K562 (cell line): Measurements from ENCODE around the gene PARD3B. TPM values are rescaled to one million over a fixed set of nuclear protein-coding genes. Genes with fewer than 3 reads are reported as not detected.

ENCODE experiments used
- ATAC-seq: fragments of 200-7000 bp; cut with Tn5 transposase; 3 replicates; pipeline ENCODE4 v1.9.1; 2020; ENCODE audit warnings: moderate library complexity
- BruUV-seq: library from RNA; stranded (reverse); fragments of 400-500 nt; replicated peaks from 2 replicates; lab custom pipeline; 2021; lab: Mats Ljungman, UMichigan
- CTCF ChIA-PET: fragments of 300-600 bp; formaldehyde crosslinking; extraction: SDS; loops from one replicate; lab custom pipeline; 2021; ENCODE audit warnings: low intra/inter-chr PET ratio; lab: Yijun Ruan, JAX
- POLR2A ChIA-PET: fragments of 300-600, 350-650 bp; sonication (Branson Sonifier 250); formaldehyde crosslinking; extraction: SDS; loops from one replicate; lab custom pipeline; 2021; ENCODE audit warnings: antibody characterized with exemption, inconsistent platforms; lab: Yijun Ruan, JAX
- DNase-seq, 4 experiments: peaks; one replicate each; pipeline versions ENCODE4 v3.0.0 to v3.0.0-alpha.2; 2011 to 2018; ENCODE audit warnings: low spot score in 3 of 4, mixed read lengths in 3 of 4; ENCODE audit errors: extremely low read depth in 1 of 4
- FAIRE-seq: peaks from 2 replicates; lab custom pipeline; 2011; peaks lifted over from hg19 to GRCh38; lab: Jason Lieb, UNC
- H2AFZ ChIP-seq: 2 replicates; pipeline ENCODE4 v1.6.0; 2011; ENCODE audit warnings: low read depth, low read length, control low read depth, inconsistent platforms
- H3K27ac ChIP-seq: fragments of 200-600 bp; 3 replicates; pipeline ENCODE4 v1.8.0; 2011; ENCODE audit warnings: low read depth, mild to moderate bottlenecking, control low read depth, inconsistent platforms, low read length, moderate library complexity, mixed read lengths; ENCODE audit errors: extremely low read depth
- H3K27me3 ChIP-seq, 2 experiments: fragments of 300-600 bp in 1 of 2; 2 replicates in 1 of 2; 3 replicates in 1 of 2; pipeline versions ENCODE4 v1.6.0 to v1.8.0; 2011; ENCODE audit warnings: inconsistent platforms in 2 of 2, low read length in 2 of 2, mild to moderate bottlenecking in 1 of 2, mixed read lengths in 1 of 2, moderate library complexity in 1 of 2; ENCODE audit not compliant: control insufficient read depth in 2 of 2, insufficient read depth in 2 of 2
- H3K36me3 ChIP-seq: fragments of 300-600 bp; 3 replicates; pipeline ENCODE4 v1.8.0; 2011; ENCODE audit warnings: mild to moderate bottlenecking, low read length, inconsistent platforms; ENCODE audit not compliant: control insufficient read depth, insufficient read depth
- H3K4me1 ChIP-seq, 2 experiments: fragments of 200-600 bp in 1 of 2; replicated peaks in 1 of 2; 2 replicates in 1 of 2; 3 replicates in 1 of 2; pipeline versions ENCODE4 v1.5.1 to v1.8.0; 2011; ENCODE audit warnings: inconsistent platforms in 2 of 2, low read length in 2 of 2, mild to moderate bottlenecking in 1 of 2, mixed read lengths in 1 of 2, moderate library complexity in 1 of 2; ENCODE audit not compliant: control insufficient read depth in 2 of 2, insufficient read depth in 2 of 2
- H3K4me2 ChIP-seq: 2 replicates; pipeline ENCODE4 v1.6.1; 2011; ENCODE audit warnings: low read length, control low read depth, inconsistent platforms, mixed read lengths; ENCODE audit not compliant: insufficient read depth
- H3K4me3 ChIP-seq: fragments of 200-600 bp; sonication (generic), shearing (Covaris generic); 2 replicates; pipeline ENCODE4 v1.5.1; 2016; ENCODE audit warnings: control low read depth, inconsistent platforms
- H3K79me2 ChIP-seq: fragments of 200-600 bp; 3 replicates; pipeline ENCODE4 v1.8.0; 2011; ENCODE audit warnings: low read length, inconsistent platforms; ENCODE audit not compliant: control insufficient read depth, insufficient read depth
- H3K9ac ChIP-seq, 2 experiments: 2 replicates each; pipeline versions ENCODE4 v1.6.0 to v1.6.1; 2011; ENCODE audit warnings: low read depth in 2 of 2, low read length in 2 of 2, control low read depth in 1 of 2, inconsistent platforms in 1 of 2, mild to moderate bottlenecking in 1 of 2, mixed read lengths in 1 of 2; ENCODE audit not compliant: insufficient read depth in 1 of 2
- H3K9me1 ChIP-seq: one replicate; pipeline ENCODE4 v1.6.0; 2011; ENCODE audit warnings: inconsistent platforms, mild to moderate bottlenecking, low read length, moderate library complexity; ENCODE audit not compliant: control insufficient read depth, insufficient read depth
- H3K9me3 ChIP-seq: replicated peaks from 2 replicates; pipeline ENCODE4 v1.5.1; 2011; ENCODE audit warnings: low read depth, low read length, inconsistent platforms; ENCODE audit not compliant: control insufficient read depth, insufficient read depth
- H4K20me1 ChIP-seq: replicated peaks from 2 replicates; pipeline ENCODE4 v1.6.1; 2011; ENCODE audit warnings: low read length, inconsistent platforms, mixed read lengths; ENCODE audit not compliant: control insufficient read depth, insufficient read depth
- ADNP ChIP-seq: fragments of 200-800 bp; sonication (Bioruptor generic); IDR thresholded peaks from 2 replicates; pipeline ENCODE4 v1.6.1; 2016; ENCODE audit warnings: missing genetic modification characterization, missing compliant biosample characterization
- CREM ChIP-seq: IDR thresholded peaks from 2 replicates; pipeline ENCODE4 v1.6.1; 2014; ENCODE audit warnings: antibody characterized with exemption, low read depth
- MIER1 ChIP-seq: fragments of 450-650 bp; IDR thresholded peaks from 2 replicates; pipeline ENCODE4 v1.6.1; 2016; ENCODE audit warnings: antibody characterized with exemption, mild to moderate bottlenecking, low read depth
- NFIC ChIP-seq: fragments of 450-650 bp; IDR thresholded peaks from 2 replicates; pipeline ENCODE4 v1.6.1; 2017; ENCODE audit warnings: mild to moderate bottlenecking, inconsistent platforms
- NR3C1 ChIP-seq: sonication (generic); formaldehyde crosslinking; IDR thresholded peaks from 2 replicates; pipeline ENCODE4 v1.8.1; 2022; ENCODE audit warnings: missing genetic modification reagents
- SMARCB1 ChIP-seq: IDR thresholded peaks from 2 replicates; pipeline ENCODE4 v1.6.1; 2011; ENCODE audit warnings: improper control_type of control experiment, low read depth; ENCODE audit not compliant: insufficient read length
- TRIM25 ChIP-seq: fragments of 450-650 bp; IDR thresholded peaks from 2 replicates; pipeline ENCODE4 v1.7.0; 2016; ENCODE audit warnings: borderline replicate concordance
- ZBTB11 ChIP-seq, 3 experiments: fragments of 200-800 bp in 1 of 3; fragments of 250-450 bp in 1 of 3; fragments of 450-650 bp in 1 of 3; sonication (Bioruptor Pico) in 1 of 3; sonication (Bioruptor generic) in 1 of 3; formaldehyde crosslinking in 1 of 3; IDR thresholded peaks; 2 replicates each; pipeline versions ENCODE4 v1.6.1 to v1.8.0; 2016 to 2022; ENCODE audit warnings: mild to moderate bottlenecking in 2 of 3, missing genetic modification characterization in 2 of 3, missing compliant biosample characterization in 1 of 3, moderate library complexity in 1 of 3
- ZEB2 ChIP-seq: fragments of 450-650 bp; IDR thresholded peaks from 2 replicates; pipeline ENCODE4 v1.6.1; 2016
- ZNF24 ChIP-seq: fragments of 450-650 bp; IDR thresholded peaks from 2 replicates; pipeline ENCODE4 v1.6.1; 2016
- ZNF354B ChIP-seq: fragments of 250-450 bp; sonication (Bioruptor Pico); IDR thresholded peaks from 2 replicates; pipeline ENCODE4 v1.4.0; 2020
- WGBS: fragments of 100-300 bp; shearing (Covaris generic); methylation state at CpG from one replicate; pipeline ENCODE4 v1.1.6; 2016; ENCODE audit warnings: low coverage, mixed read lengths; ENCODE audit not compliant: insufficient coverage; ENCODE audit errors: missing lambda C conversion rate; 5-methylcytosine and 5-hydroxymethylcytosine counted together
- in situ Hi-C: fragments of 300-500 bp; cut with MboI; formaldehyde crosslinking; loops from 4 replicates; pipeline ENCODE4 v1.15.0; 2018; ENCODE audit warnings: inconsistent platforms, mixed read lengths
- intact Hi-C: fragments of 100-400 bp; cut with micrococcal nuclease; formaldehyde crosslinking; loops from 2 replicates; pipeline ENCODE4 v1.14.2; 2022
- polyA plus RNA-seq, 8 experiments: library from polyadenylated mRNA; depleted of rRNA in 4 of 8; stranded (reverse) in 5 of 8; unstranded in 3 of 8; fragments of >200 nt; fragmentation: Nextera tagmentation in 2 of 8; fragmentation: Illumina TruSeq in 1 of 8; extraction: Ambion mirVana in 2 of 8; extraction: Trizol in 1 of 8; gene quantifications; 2 replicates each; pipeline versions ENCODE4 v1.2.1 to v1.2.3, GENCODE V29; 2011 to 2014; ENCODE audit warnings: inconsistent platforms in 1 of 8, missing spikeins in 1 of 8
- total RNA-seq, 7 experiments: library from RNA; depleted of rRNA in 6 of 7; stranded (reverse); fragments of >200 nt in 6 of 7; fragmentation: Illumina TruSeq in 2 of 7; extraction: Trizol in 2 of 7; gene quantifications; 2 replicates each; pipeline versions ENCODE4 v1.2.1 to v1.2.3, GENCODE V29; 2011 to 2021; ENCODE audit warnings: low replicate concordance in 1 of 7

PARD3B gene
- total and polyA plus RNA-seq, 9 of the 15 experiments (the other 6 are each of a cell fraction or from before 2014, with no cell fraction given): 0.15 to 3.0 (median 1.1) TPM

- FAIRE-seq (no peak), ATAC-seq (no peak), DNase-seq (no peak)
- Histone ChIP-seq H3K36me3 (no peaks in the 10 kb centered on the region), H3K4me1 (no peaks in the 10 kb centered on the region; a peak in 1 of 5 replicates), H3K79me2 (no peaks in the 10 kb centered on the region), H4K20me1 (no peaks in the 10 kb centered on the region), H3K4me2 (no peak overlapping the region), H3K4me3 (no peak overlapping the region), H3K27me3 (no peaks in the 10 kb centered on the region), H2AFZ (no peak overlapping the region), H3K9me1 (no peaks in the 10 kb centered on the region), H3K27ac (no peak overlapping the region), H3K9me3 (no peaks in the 10 kb centered on the region), H3K9ac (no peak overlapping the region)
- intact Hi-C loops: no loop called here
- in situ Hi-C loops: no loop called here
- TF ChIP-seq NFIC: peak; percentile 57
- no peak for TF ChIP-seq NR3C1 (CRISPR knock-in tag)
- TF ChIP-seq ZNF24: no peak
- no TSS peak for BruUV-seq
- CTCF ChIA-PET: no interaction called here
- POLR2A ChIA-PET: no interaction called here
- WGBS: 0% methylated on average over 1 of the region's 1 CpG
Observed at GRCh38 chr2:205133544-205133943, 588.3 kb downstream of the PARD3B start.

GRCh38 chr2:205138735-205139134, 593.5 kb downstream of the PARD3B start:
- FAIRE-seq (no peak), ATAC-seq (no peak), DNase-seq (no peak)
- no peaks in the 10 kb centered on the region for H3K9me3 ChIP-seq
- H3K79me2 ChIP-seq: no peaks in the 10 kb centered on the region
- no peak overlapping the region for H3K9ac ChIP-seq
- no peaks in the 10 kb centered on the region for H3K9me1 ChIP-seq
- intact Hi-C loops: no loop called here
- no peaks in the 10 kb centered on the region for H3K4me1 ChIP-seq
- POLR2A ChIA-PET: no interaction called here
- no TSS peak for BruUV-seq
- H3K27ac ChIP-seq: no peak overlapping the region
- H4K20me1 ChIP-seq: no peaks in the 10 kb centered on the region
- no peak overlapping the region for H3K4me2 ChIP-seq
- in situ Hi-C loops: no loop called here
- H3K36me3 ChIP-seq: no peaks in the 10 kb centered on the region
- 80% methylated on average over 1 of the region's 2 CpGs for WGBS
- H3K4me3 ChIP-seq: no peak overlapping the region
- H2AFZ ChIP-seq: no peak overlapping the region
- H3K27me3 ChIP-seq: no peaks in the 10 kb centered on the region
- CTCF ChIA-PET: no interaction called here
- TF ChIP-seq ZEB2 (no peak), TRIM25 (no peak), SMARCB1 (no peak), ZNF354B (CRISPR knock-in tag) (no peak), CREM (no peak), MIER1 (no peak), ZBTB11 (CRISPR knock-in tag; IDR thresholded peaks at IDR 0.05) (no peak), ADNP (tag) (no peak)
